Transverse colon (tissue), 4 donors: ENCODE data around the gene POC1A. TPM values are rescaled to one million over a fixed set of nuclear protein-coding genes. Genes with fewer than 3 reads are reported as not detected.
A peak's percentile ranks its signal among the peaks of the same experiment; 100 is the strongest.
"Not testable (repeated sequence)": the region's sequence is repeated elsewhere in the genome, so short reads cannot be mapped to it uniquely, and the experiment has no call there.

Experiments used
- DNase-seq: peaks from one replicate; pipeline ENCODE4 v3.0.0-alpha.2; 2019
- H3K27ac ChIP-seq, 4 donors: fragments of 200-600 bp; sonication (generic); 2 replicates each; pipeline ENCODE4 v1.5.1; 2016 to 2018; ENCODE audit warnings: inconsistent platforms in 4 of 4
- H3K27me3 ChIP-seq: fragments of 200-600 bp; sonication (generic); 2 replicates; pipeline ENCODE4 v1.5.1; 2017; ENCODE audit warnings: inconsistent platforms
- H3K36me3 ChIP-seq, 4 donors: fragments of 200-600 bp; sonication (generic); 2 replicates each; pipeline ENCODE4 v1.5.1; 2017 to 2019; ENCODE audit warnings: inconsistent platforms in 4 of 4
- H3K4me1 ChIP-seq, 4 donors: fragments of 200-600 bp; sonication (generic); 2 replicates each; pipeline ENCODE4 v1.5.1; 2017 to 2020; ENCODE audit warnings: inconsistent platforms in 4 of 4
- H3K4me3 ChIP-seq, 4 donors: fragments of 200-600 bp; sonication (generic); 1 replicate in 1 of 4; 2 replicates in 3 of 4; pipeline versions ENCODE4 v1.5.1 to v1.6.1; 2017 to 2019; ENCODE audit warnings: inconsistent platforms in 4 of 4
- H3K9me3 ChIP-seq, 2 donors: fragments of 200-600 bp; sonication (generic); 2 replicates each; pipeline ENCODE4 v1.5.1; 2017 to 2019; ENCODE audit warnings: inconsistent platforms in 2 of 2
- EP300 ChIP-seq: sonication (generic); formaldehyde crosslinking; IDR thresholded peaks from one replicate; pipeline ENCODE4 v1.6.1; 2017; ENCODE audit warnings: antibody characterized with exemption, low read depth
- POLR2A ChIP-seq: fragments of 450-650 bp; IDR thresholded peaks from one replicate; pipeline ENCODE4 v1.6.1; 2016; ENCODE audit warnings: antibody characterized with exemption, mild to moderate bottlenecking, moderate library complexity
- POLR2AphosphoS5 ChIP-seq, 3 donors: sonication (generic); formaldehyde crosslinking; IDR thresholded peaks; one replicate each; pipeline ENCODE4 v1.6.1; 2016; ENCODE audit warnings: antibody characterized with exemption in 3 of 3
- WGBS, 2 donors: methylation state at CpG; one replicate each; pipeline ENCODE4 v1.1.5; 2018; ENCODE audit warnings: low coverage in 1 of 2; 5-methylcytosine and 5-hydroxymethylcytosine counted together
- in situ Hi-C, 4 donors: fragments of 200-750 bp; cut with MboI; loops; one replicate each; pipeline versions ENCODE4 v1.15.0 to v1.15.1; 2017; ENCODE audit warnings: low sequenced_read_pairs in 3 of 4, low pct_ligation_motif_present in 1 of 4, low pct_unique_long_range_greater_than_20kb in 1 of 4
- intact Hi-C: fragments of 100-400 bp; cut with DNase I; formaldehyde crosslinking; loops from one replicate; pipeline ENCODE4 v1.15.1; 2023; ENCODE audit warnings: low total_unique reads
- total RNA-seq, 4 donors: library from RNA; depleted of rRNA; stranded (reverse); fragments of >200 nt; gene quantifications; one replicate each; pipeline ENCODE4 v1.1.0, GENCODE V29; 2016
- TF ChIP-seq, protein P1 (sequence below), 5 experiments: fragments of 200-600 bp in 3 of 5; fragments of 450-650 bp in 2 of 5; sonication (generic) in 3 of 5; IDR thresholded peaks; 1 replicate in 2 of 5; 2 replicates in 3 of 5; pipeline ENCODE4 v1.5.1; 2016 to 2017; ENCODE audit warnings: antibody characterized with exemption in 5 of 5, inconsistent platforms in 3 of 5, mild to moderate bottlenecking in 2 of 5, moderate library complexity in 1 of 5

The POC1A gene
- total RNA-seq, 4 donors from 2014 or later, result 0.80 to 3.1 (median 2.2) TPM; not detected in 1

DNA sequence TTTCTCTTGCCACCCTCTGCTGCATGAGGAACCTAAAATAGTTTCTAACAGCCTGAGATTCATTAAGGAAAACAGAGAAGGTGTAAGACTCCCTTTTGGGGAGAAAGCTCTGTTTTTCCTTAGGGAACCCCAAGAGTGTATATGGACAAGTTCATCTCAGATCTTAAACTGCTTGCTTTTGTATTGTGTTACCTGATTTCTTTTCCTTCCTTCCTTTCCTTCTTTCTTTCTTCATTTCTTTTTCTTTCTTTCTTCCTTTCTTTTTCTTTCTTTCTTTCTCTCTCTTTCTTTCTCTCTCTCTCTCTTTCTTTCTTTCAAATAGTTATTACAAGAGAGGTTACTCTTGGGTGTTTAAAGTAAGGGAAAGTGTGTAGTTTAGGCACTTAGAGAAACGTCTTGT, 5.3 kb upstream of the POC1A start:
- in situ Hi-C loops (no loop called here), intact Hi-C loops (no loop called here)
- Histone ChIP-seq H3K36me3 (no peaks in the 10 kb centered on the region), H3K4me1 (peaks cover 0 to 8% (median 6%) of the 10 kb centered on the region in 4 donors), H3K27ac (no peak overlapping the region), H3K9me3 (no peaks in the 10 kb centered on the region), H3K4me3 (no peak overlapping the region), H3K27me3 (no peaks in the 10 kb centered on the region)
- no peak for DNase-seq
- 30 to 40% methylated on average over 1 of the region's 1 CpG for WGBS, 2 donors
- TF ChIP-seq POLR2A (no peak), EP300 (no peak), POLR2AphosphoS5 (IDR thresholded peaks at IDR 0.05) (no peak)
- TF ChIP-seq, protein P1, sequence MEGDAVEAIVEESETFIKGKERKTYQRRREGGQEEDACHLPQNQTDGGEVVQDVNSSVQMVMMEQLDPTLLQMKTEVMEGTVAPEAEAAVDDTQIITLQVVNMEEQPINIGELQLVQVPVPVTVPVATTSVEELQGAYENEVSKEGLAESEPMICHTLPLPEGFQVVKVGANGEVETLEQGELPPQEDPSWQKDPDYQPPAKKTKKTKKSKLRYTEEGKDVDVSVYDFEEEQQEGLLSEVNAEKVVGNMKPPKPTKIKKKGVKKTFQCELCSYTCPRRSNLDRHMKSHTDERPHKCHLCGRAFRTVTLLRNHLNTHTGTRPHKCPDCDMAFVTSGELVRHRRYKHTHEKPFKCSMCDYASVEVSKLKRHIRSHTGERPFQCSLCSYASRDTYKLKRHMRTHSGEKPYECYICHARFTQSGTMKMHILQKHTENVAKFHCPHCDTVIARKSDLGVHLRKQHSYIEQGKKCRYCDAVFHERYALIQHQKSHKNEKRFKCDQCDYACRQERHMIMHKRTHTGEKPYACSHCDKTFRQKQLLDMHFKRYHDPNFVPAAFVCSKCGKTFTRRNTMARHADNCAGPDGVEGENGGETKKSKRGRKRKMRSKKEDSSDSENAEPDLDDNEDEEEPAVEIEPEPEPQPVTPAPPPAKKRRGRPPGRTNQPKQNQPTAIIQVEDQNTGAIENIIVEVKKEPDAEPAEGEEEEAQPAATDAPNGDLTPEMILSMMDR (IDR thresholded peaks at IDR 0.05), result no peak

DNA sequence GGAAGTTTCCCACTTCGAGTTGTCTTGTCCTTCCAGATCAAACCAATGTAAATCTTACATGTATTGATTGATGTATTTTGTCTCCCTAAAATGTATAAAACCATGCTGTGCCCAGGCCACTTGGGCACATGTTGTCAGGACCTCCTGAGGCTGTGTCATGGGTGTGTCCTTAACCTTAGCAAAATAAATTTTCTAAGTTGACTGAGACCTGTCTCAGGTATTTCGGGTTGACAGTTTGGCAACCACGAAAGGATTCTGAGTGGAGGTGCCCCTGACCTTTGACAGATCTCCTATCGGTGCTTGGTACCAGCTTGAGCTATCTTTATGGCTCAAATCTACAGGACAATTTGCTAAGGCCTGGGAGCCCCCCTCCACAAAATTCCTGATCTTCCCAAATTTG, 1.7 kb upstream of the POC1A start:
- H3K9me3 ChIP-seq, result no peaks in the 10 kb centered on the region
- intact Hi-C loops, result no loop called here
- no peak for DNase-seq
- 80 to 96% methylated on average over 1 to 4 of the region's 4 CpGs for WGBS, 2 donors
- in situ Hi-C loops, result no loop called here
- no peaks in the 10 kb centered on the region for H3K36me3 ChIP-seq
- no peak overlapping the region for H3K4me3 ChIP-seq
- no peak overlapping the region for H3K27ac ChIP-seq
- TF ChIP-seq, protein P1 (IDR thresholded peaks at IDR 0.05), result no peak
- no peak for TF ChIP-seq EP300
- peaks cover 8 to 22% (median 16%) of the 10 kb centered on the region in 4 donors for H3K4me1 ChIP-seq
- H3K27me3 ChIP-seq, result no peaks in the 10 kb centered on the region

DNA sequence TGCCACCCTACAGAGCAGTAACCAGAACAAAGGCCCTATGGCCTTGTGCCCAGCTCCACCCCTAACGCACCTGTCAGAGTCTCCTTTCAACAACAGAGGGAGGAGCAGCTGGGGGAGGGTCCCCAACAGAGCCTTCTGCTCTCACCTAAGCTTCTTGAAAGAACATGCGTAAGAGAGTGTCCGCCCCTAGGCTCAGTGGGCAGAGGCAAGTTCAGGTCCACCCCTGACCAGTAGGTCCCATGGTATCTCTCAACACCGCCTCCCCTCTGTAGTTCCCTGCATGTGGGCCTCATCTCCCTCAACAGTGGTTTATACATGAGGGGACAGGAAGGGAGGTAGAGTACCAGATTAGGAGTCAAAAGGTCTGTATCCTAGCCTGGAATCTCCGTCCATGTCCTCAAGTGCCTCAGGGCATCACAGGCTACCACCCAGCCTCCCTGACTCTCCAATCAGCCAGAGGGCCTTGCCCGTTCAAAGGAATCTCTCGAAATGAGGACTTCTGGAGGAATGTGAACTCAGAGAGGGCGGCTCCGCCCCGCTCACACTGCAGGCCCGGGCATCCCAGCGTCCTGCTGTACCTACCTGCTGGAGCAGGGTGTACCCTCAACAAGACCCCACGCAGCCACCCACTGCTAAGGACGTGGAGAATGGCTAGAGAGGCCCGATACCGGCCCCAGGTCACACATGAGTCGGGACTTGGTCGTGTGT, 680 bp downstream of the POC1A start:
- 13 to 60% methylated on average over 2 to 18 of the region's 18 CpGs for WGBS, 2 donors
- intact Hi-C loops, result no loop called here
- TF ChIP-seq EP300 (no peak), POLR2AphosphoS5 (IDR thresholded peaks at IDR 0.05) (no peak), POLR2A (no peak)
- TF ChIP-seq, protein P1 (IDR thresholded peaks at IDR 0.05), result no peak
- peak; percentile 59 for DNase-seq
- Histone ChIP-seq H3K36me3 (no peaks in the 10 kb centered on the region), H3K4me1 (peaks cover 8 to 22% (median 16%) of the 10 kb centered on the region in 4 donors), H3K9me3 (no peaks in the 10 kb centered on the region), H3K4me3 (peak overlapping the region; percentile 55 to 81 (median 60)), H3K27ac (peak overlapping the region; percentile 89 to 93 (median 92)), H3K27me3 (no peaks in the 10 kb centered on the region)
- in situ Hi-C loops, result no loop called here

DNA sequence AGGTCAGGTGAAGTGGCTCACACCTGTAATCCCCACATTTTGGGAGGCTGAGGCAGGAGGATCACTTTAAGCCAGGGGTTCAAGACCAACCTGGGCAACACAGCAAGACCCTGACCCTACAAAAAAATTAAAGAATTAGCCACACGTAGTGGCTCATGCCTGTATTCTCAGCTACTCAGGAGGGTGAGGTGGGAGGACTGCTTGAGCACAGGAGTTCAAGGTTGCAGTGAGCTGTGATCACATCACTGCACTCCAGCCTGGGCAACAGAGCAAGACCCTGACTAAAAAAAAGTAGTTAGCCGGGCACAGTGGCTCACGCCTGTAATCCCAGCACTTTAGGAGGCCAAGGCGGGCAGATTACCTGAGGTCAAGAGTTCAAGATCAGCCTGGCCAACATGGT, 2.2 kb downstream of the POC1A start:
- H3K4me1 ChIP-seq, result peaks cover 8 to 22% (median 16%) of the 10 kb centered on the region in 4 donors
- H3K36me3 ChIP-seq, H3K9me3 ChIP-seq, intact Hi-C loops, H3K4me3 ChIP-seq, DNase-seq, H3K27ac ChIP-seq, H3K27me3 ChIP-seq, in situ Hi-C loops: not testable (repeated sequence)
- WGBS, 2 donors, result 94% methylated on average over 4 of the region's 4 CpGs; no CpG with 5 or more reads in 1 of the 2 donors

DNA sequence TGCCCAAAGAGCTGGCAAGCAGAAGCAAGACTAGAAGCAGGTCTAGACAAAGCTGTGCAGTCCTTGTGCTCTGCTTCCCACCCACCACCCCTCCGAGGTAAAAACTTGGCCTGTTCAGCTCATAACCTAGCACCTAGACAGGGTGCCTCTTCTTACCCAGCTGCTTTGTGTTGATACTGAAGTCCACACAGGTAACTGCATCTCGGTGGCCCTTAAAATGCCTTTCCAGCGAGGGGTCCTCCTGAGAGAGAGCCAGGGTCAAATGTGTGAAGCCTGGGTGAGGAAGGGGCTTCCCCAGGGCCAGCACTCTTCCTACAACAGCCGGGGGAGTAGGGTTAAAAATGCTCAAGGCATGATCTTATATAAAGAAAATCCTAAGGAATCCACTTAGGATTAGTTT, 3.4 kb downstream of the POC1A start:
- no peaks in the 10 kb centered on the region for H3K9me3 ChIP-seq
- intact Hi-C loops, result no loop called here
- no peaks in the 10 kb centered on the region for H3K36me3 ChIP-seq
- WGBS, 2 donors, result 83 to 89% methylated on average over 2 to 4 of the region's 4 CpGs
- peaks cover 8 to 22% (median 16%) of the 10 kb centered on the region in 4 donors for H3K4me1 ChIP-seq
- H3K27ac ChIP-seq, result no peak overlapping the region
- in situ Hi-C loops, result no loop called here
- H3K4me3 ChIP-seq, result no peak overlapping the region
- no peaks in the 10 kb centered on the region for H3K27me3 ChIP-seq
- TF ChIP-seq POLR2A, result no peak
- TF ChIP-seq EP300, result no peak
- TF ChIP-seq, protein P1 (IDR thresholded peaks at IDR 0.05), result no peak
- TF ChIP-seq POLR2AphosphoS5 (IDR thresholded peaks at IDR 0.05), result no peak
- no peak for DNase-seq
